ENCODE data around the gene SNRPF.
A peak's percentile ranks its signal among the peaks of the same experiment; 100 is the strongest.

DNA sequence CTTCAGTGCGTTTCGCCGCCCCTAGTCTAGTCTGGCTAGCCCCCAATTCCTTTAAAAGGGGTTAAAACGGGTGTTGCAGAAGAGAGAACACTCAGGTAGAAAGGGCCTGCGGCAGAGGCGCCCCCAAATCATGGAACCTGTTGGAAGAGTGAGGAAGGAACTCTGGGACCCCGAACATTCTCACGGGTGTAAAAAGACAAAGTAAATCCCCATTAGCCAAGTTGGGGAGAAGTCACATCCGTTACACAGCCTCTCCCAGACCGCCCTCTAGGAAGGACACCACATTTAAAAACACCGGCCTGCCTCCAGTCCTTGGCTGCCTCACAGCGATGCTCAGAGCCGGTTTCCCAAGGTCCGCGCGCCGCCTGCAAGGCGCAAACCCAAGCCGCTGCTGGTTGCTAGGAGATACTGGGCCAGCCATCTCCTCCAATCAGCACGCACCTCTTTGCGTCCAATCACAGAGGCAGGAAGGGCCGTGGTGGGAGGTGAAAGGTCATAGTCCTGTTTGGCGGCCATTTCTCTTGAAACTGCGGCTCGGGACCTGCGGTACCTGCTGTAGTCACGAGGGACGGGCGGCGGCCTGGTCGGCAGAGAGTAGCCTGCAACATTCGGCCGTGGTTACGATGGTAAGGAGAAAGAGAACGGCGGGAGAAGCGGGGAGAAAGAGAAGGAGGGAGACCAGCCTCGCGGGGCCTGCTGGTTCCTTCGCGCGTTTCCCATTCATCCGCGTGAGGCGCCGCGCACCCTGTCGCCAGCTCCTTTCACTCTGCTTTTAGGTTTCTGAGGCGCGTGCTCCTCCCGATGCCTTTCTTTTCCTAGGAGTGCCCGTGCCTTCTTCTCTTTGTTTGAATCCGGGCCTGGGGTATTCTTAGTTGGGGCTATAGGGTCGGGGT, at the start of gene SNRPF:
- TF ChIP-seq, protein P1, sequence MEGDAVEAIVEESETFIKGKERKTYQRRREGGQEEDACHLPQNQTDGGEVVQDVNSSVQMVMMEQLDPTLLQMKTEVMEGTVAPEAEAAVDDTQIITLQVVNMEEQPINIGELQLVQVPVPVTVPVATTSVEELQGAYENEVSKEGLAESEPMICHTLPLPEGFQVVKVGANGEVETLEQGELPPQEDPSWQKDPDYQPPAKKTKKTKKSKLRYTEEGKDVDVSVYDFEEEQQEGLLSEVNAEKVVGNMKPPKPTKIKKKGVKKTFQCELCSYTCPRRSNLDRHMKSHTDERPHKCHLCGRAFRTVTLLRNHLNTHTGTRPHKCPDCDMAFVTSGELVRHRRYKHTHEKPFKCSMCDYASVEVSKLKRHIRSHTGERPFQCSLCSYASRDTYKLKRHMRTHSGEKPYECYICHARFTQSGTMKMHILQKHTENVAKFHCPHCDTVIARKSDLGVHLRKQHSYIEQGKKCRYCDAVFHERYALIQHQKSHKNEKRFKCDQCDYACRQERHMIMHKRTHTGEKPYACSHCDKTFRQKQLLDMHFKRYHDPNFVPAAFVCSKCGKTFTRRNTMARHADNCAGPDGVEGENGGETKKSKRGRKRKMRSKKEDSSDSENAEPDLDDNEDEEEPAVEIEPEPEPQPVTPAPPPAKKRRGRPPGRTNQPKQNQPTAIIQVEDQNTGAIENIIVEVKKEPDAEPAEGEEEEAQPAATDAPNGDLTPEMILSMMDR (IDR thresholded peaks at IDR 0.05): peak in 1 of 5 experiments; percentile 51
- peak in 1 of 2 donors; percentile 34 for TF ChIP-seq POLR2A (IDR thresholded peaks at IDR 0.05)
